Right lobe of liver (tissue), 4 donors: ENCODE data around the gene CFAP221.

Experiments used
- CTCF ChIP-seq, 4 donors: fragments of 200-600 bp in 3 of 4; fragments of 450-650 bp in 1 of 4; IDR thresholded peaks; one replicate each; pipeline versions ENCODE4 v1.5.1 to v1.8.0; 2016 to 2022; ENCODE audit warnings: antibody characterized with exemption in 4 of 4, mild to moderate bottlenecking in 2 of 4
- POLR2A ChIP-seq: fragments of 450-650 bp; IDR thresholded peaks from one replicate; pipeline ENCODE4 v1.6.1; 2017; ENCODE audit warnings: antibody characterized with exemption, mild to moderate bottlenecking
- donor health status: DM: no; HTN: no; CAD: no.
- donor health status: DM: no; HTN: no; CAD: no.
- donor health status: DM: no; HTN: yes; CAD: no.

- TF ChIP-seq CTCF (IDR thresholded peaks at IDR 0.05), result no peak
- TF ChIP-seq POLR2A, result no peak
These were observed 31.3 kb upstream of the CFAP221 start for GRCh38 chr2:119512946-119513345.
